Raji (cell line): ENCODE measurements around the gene TLN1.

Source experiments
- POLR2A ChIP-seq: IDR thresholded peaks from 2 replicates; pipeline ENCODE4 v1.6.1; 2011; ENCODE audit warnings: low read depth, low read length, control low read depth; ENCODE audit not compliant: insufficient read depth

The TLN1 gene, protein sequence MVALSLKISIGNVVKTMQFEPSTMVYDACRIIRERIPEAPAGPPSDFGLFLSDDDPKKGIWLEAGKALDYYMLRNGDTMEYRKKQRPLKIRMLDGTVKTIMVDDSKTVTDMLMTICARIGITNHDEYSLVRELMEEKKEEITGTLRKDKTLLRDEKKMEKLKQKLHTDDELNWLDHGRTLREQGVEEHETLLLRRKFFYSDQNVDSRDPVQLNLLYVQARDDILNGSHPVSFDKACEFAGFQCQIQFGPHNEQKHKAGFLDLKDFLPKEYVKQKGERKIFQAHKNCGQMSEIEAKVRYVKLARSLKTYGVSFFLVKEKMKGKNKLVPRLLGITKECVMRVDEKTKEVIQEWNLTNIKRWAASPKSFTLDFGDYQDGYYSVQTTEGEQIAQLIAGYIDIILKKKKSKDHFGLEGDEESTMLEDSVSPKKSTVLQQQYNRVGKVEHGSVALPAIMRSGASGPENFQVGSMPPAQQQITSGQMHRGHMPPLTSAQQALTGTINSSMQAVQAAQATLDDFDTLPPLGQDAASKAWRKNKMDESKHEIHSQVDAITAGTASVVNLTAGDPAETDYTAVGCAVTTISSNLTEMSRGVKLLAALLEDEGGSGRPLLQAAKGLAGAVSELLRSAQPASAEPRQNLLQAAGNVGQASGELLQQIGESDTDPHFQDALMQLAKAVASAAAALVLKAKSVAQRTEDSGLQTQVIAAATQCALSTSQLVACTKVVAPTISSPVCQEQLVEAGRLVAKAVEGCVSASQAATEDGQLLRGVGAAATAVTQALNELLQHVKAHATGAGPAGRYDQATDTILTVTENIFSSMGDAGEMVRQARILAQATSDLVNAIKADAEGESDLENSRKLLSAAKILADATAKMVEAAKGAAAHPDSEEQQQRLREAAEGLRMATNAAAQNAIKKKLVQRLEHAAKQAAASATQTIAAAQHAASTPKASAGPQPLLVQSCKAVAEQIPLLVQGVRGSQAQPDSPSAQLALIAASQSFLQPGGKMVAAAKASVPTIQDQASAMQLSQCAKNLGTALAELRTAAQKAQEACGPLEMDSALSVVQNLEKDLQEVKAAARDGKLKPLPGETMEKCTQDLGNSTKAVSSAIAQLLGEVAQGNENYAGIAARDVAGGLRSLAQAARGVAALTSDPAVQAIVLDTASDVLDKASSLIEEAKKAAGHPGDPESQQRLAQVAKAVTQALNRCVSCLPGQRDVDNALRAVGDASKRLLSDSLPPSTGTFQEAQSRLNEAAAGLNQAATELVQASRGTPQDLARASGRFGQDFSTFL (N-terminal part only)

DNA sequence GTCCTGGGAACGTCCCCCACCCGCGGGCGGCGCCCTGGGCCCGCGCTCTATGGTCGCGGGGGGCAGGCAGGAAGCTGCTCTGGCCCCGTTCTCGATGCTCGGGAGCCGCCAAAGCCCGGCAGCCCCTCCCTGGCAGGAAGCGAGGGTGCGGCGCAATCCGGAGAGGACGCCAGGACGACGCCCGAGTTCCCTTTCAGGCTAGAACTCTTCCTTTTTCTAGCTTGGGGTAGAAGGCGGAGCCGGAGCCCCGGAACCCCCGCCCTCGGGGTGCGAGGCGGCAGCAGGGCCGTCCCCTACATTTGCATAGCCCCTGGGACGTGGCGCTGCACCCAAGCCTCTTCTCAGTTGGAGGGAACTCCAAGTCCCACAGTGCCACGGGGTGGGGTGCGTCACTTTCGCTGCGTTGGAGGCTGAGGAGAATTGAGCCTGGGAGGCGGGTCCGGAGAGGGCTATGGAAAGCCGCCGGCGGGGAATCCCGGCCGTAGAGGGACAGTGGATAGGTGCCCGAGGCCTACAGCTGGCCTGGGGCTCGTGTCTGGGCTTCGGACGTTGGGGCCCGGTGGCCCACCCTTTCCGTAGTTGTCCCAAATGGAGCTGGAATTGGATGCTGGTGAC, at the start of gene TLN1, which contains the start of gene CREB3:
TLN1 (minus strand) TSS at position 11 of the 615 bp plus-strand sequence. CDS start 6,501 bp downstream, outside the sequence.
CREB3 (plus strand) TSS at position 482 of the 615 bp plus-strand sequence; CDS start at position 589, 107 bp downstream.
- TF ChIP-seq POLR2A, result peak; percentile 80

- TF ChIP-seq POLR2A, result no peak
These were observed 49.1 kb upstream of the TLN1 start for GRCh38 chr9:35781066-35781465.

- TF ChIP-seq POLR2A, result no peak
These were observed 46.5 kb upstream of the TLN1 start for GRCh38 chr9:35778496-35778895.

DNA sequence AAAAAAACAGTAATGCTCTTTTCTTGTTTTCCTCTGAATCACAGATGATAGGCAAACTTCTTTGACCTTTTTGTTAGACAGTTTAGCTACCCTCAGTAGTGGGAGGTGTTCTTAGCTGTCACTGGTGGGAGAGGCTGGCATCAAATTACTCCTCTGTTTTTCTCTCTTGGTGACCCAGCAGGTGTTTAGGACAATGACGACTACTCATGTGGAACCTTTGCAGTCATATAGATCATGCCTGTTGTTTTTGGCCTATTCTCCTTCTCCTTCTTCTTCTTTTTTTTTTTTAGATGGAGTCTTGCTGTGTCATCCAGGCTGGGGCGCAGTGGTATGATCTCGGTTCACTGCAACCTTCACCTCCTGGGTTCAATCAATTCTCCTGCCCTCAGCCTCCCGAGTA, 44.0 kb upstream of the TLN1 start:
- no peak for TF ChIP-seq POLR2A

DNA sequence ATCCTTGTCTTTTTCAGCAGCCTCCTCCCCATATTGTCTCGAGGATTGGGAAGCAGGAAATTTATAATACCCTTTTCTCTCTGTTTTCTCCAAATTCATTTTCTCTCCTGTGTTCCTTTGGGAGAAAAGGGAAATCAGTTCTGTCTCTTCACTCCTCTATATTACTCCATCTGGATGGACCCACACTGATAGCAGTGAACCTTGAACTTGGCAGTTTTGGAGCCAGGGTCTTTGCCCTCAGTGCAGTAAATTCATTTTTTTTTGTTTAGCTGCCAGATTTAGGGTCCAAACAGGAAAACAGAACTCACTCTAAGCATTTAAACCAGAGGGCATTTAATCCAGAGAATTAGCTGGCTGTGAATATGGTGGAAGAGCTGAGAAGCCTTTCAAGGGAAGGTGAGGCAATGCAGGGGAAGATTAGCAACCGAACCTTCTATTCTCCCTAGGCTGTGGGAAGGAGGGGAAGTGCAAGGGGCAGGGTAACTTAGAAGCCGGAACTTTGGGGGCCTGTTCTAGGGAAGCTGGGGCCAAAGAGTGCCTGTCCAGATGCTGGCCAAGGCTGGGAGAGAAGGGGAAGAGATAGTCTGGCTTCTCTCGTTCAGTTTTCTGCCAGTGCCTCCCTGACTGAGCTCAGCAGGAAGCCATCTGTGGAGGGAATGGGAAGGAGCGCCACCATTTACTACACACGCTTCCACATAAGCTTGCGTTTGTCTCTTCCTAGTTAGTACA, 43.1 kb upstream of the TLN1 start:
- no peak for TF ChIP-seq POLR2A

GRCh38 chr9:35771943-35772342, 39.9 kb upstream of the TLN1 start:
- no peak for TF ChIP-seq POLR2A

DNA sequence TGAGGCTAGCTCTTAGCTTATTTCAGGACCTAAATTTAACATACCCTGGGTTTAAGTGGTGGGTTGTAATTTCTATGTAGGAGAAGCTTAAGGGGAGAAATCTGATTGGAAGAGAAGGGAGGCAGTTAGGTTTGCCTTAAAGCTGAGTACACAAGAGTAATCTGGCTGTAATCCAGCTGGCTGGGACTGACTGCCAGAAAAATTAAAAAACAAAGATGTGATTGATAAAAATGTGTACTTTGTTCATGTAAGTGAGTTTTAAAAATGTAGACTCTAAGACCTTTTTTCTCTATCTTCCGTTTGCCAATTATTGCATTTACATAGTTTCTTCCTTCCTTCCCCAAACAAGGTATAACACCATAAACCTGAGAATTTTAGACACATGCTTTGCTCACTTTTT, 39.5 kb upstream of the TLN1 start:
- no peak for TF ChIP-seq POLR2A

DNA sequence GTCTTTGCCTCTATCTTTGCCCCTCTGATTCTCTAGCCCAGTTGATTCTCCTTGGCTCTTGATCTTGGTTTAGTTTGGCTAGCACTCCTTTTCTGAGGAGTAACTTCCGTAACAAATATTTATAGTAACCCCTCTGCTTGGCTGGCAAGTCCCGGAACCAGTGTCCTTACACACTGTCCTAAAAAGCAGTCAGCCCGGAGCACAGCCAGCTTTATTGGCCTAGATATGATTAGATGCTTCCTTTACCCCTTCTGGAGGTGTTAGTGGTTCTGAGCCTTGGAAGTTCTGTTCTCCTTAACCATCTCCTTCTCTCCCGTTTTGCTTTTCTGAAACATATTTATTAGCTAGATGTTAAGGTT, 39.1 kb upstream of the TLN1 start:
- no peak for TF ChIP-seq POLR2A

DNA sequence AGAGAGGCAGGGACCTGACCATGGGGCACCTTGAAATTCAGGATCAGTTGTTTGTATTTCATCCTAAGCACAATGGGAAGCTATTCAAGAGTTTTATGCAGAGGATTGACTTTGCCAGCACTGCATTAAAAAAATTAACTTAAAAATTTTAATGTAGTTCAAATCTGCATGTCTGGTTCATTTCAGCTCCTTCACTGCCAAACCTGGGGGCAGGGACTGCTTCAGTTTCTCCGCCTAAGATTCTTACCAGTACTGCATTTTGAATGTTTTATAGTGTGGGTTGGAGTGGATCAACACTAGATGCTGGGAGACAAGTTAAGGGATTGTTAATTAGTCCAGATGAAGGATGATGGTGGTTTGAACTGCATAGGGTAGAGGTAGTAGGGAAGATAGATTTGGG, 37.8 kb upstream of the TLN1 start:
- TF ChIP-seq POLR2A, result no peak

DNA sequence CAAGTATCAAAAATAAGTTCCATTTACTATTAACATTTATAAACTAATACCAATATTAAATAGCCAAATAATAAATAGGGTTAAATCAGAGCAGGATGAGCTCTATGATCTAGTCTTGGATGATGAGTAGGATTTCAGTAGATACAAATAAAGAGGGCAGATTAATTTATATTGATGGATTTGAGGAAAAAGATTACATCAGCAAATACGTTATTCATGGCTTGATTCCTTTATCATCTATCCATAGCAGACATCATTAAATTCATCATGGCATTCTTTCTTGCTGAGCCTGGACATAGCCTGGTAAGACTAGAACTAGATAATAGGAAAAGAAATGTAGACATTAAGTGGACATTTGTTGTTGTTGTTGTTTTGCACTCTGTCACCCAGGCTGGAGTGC, 35.5 kb upstream of the TLN1 start:
- no peak for TF ChIP-seq POLR2A

GRCh38 chr9:35766997-35767396, 35.0 kb upstream of the TLN1 start:
- no peak for TF ChIP-seq POLR2A

GRCh38 chr9:35763803-35764202, 31.8 kb upstream of the TLN1 start:
- no peak for TF ChIP-seq POLR2A

DNA sequence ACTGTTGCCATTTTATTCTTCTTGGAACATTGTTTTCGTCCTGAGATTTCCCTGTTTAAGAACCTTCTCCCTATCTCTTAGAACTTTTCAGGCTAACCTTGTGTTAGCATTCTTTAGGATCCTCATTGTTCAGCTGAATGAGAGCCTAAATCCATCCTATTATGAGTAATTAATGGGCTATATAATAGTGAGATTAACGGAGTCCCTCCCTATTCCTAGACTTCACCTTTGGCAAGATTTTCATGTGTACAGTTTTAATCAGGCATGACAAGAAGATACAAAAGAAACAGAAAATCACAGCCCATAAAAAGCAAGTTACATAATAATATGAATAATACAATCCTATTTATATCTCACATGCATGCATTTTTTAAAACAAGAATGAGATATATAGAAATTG, 31.2 kb upstream of the TLN1 start:
- no peak for TF ChIP-seq POLR2A

DNA sequence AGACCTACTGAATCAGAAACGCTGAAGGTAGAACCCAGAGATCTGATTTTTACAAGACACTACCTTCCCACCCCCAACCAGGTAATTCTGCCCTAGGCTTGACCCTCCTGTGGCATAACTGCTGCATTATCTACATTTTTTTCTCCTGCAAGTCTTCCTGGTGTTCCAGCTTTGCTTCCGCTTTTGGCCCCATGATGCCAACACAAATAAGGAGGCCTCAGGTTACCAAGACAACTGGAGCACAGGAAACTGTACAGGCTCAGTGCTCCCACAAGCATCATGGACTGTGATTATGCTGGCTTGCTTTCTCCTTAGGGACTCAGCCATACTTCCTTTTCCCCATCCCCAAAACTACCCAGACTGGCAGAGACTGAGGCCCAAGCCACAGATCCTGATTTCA, 28.7 kb upstream of the TLN1 start:
- no peak for TF ChIP-seq POLR2A
